ENCODE measurements around the gene OR6C68.

Gene OR6C68

GRCh38 chr12:55499231-55499630 is 7.1 kb downstream of the OR6C68 start (continued):
- TF ChIP-seq ZNF747 (tag by site-specific recombination; IDR thresholded peaks at IDR 0.05) (no peak), ELK4 (IDR thresholded peaks at IDR 0.05; ENCODE audit: borderline replicate concordance, low read depth, low read length) (no peak), ZBTB21 (tag by site-specific recombination; IDR thresholded peaks at IDR 0.05) (no peak), SP7 (tag by site-specific recombination; IDR thresholded peaks at IDR 0.05) (no peak), EGR2 (tag by site-specific recombination; IDR thresholded peaks at IDR 0.05; ENCODE audit: low read depth) (no peak)
- TF ChIP-seq, protein P1, sequence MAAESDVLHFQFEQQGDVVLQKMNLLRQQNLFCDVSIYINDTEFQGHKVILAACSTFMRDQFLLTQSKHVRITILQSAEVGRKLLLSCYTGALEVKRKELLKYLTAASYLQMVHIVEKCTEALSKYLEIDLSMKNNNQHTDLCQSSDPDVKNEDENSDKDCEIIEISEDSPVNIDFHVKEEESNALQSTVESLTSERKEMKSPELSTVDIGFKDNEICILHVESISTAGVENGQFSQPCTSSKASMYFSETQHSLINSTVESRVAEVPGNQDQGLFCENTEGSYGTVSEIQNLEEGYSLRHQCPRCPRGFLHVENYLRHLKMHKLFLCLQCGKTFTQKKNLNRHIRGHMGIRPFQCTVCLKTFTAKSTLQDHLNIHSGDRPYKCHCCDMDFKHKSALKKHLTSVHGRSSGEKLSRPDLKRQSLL (tag by site-specific recombination; IDR thresholded peaks at IDR 0.05), result no peak

- CTCF ChIA-PET, result no interaction called here
- Histone ChIP-seq H3K9me3 (ENCODE audit: control insufficient read depth, insufficient read depth, low read depth, low read length) (no peaks in the 10 kb centered on the region), H3K27ac (ENCODE audit: extremely low read depth, low read depth, low read length) (no peak overlapping the region), H3K36me3 (ENCODE audit: control insufficient read depth in 2 of 2, insufficient read depth in 1 of 2, low read length in 2 of 2) (no peaks in the 10 kb centered on the region), H3K4me1 (ENCODE audit: control insufficient read depth, insufficient read depth, low read length) (no peaks in the 10 kb centered on the region), H3K4me3 (ENCODE audit: low read depth, low read length) (no peak overlapping the region)
- TF ChIP-seq ZNF777 (tag by site-specific recombination; IDR thresholded peaks at IDR 0.05; ENCODE audit: borderline replicate concordance) (no peak), IKZF3 (tag by site-specific recombination; IDR thresholded peaks at IDR 0.05) (no peak), ZNF202 (tag by site-specific recombination; IDR thresholded peaks at IDR 0.05; ENCODE audit: borderline replicate concordance) (no peak), MZF1 (tag by site-specific recombination; IDR thresholded peaks at IDR 0.05; ENCODE audit: borderline replicate concordance) (no peak), ZNF629 (tag by site-specific recombination; IDR thresholded peaks at IDR 0.05) (no peak), ZFHX2 (tag by site-specific recombination; conservative IDR thresholded peaks at IDR 0.05) (no peak), ZNF114 (tag by site-specific recombination; IDR thresholded peaks at IDR 0.05) (no peak), ZSCAN23 (tag by site-specific recombination; IDR thresholded peaks at IDR 0.05) (no peak), ZNF16 (tag by site-specific recombination; IDR thresholded peaks at IDR 0.05; ENCODE audit: low read depth) (no peak), ZNF23 (tag by site-specific recombination; IDR thresholded peaks at IDR 0.05; ENCODE audit: borderline replicate concordance) (no peak), ZNF266 (tag by site-specific recombination; IDR thresholded peaks at IDR 0.05; ENCODE audit: low read depth) (no peak), ZBTB21 (tag by site-specific recombination; IDR thresholded peaks at IDR 0.05) (no peak), ZNF639 (tag by site-specific recombination; IDR thresholded peaks at IDR 0.05) (no peak), ZNF48 (tag by site-specific recombination; IDR thresholded peaks at IDR 0.05) (no peak), SCRT2 (tag by site-specific recombination; IDR thresholded peaks at IDR 0.05) (no peak), GLIS1 (tag by site-specific recombination; IDR thresholded peaks at IDR 0.05) (no peak), YY1 (tag by site-specific recombination; IDR thresholded peaks at IDR 0.05) (no peak), ZNF140 (tag by site-specific recombination; IDR thresholded peaks at IDR 0.05) (no peak), ZNF76 (tag by site-specific recombination; IDR thresholded peaks at IDR 0.05; ENCODE audit: borderline replicate concordance, low read depth) (no peak)
- TF ChIP-seq, protein P2, sequence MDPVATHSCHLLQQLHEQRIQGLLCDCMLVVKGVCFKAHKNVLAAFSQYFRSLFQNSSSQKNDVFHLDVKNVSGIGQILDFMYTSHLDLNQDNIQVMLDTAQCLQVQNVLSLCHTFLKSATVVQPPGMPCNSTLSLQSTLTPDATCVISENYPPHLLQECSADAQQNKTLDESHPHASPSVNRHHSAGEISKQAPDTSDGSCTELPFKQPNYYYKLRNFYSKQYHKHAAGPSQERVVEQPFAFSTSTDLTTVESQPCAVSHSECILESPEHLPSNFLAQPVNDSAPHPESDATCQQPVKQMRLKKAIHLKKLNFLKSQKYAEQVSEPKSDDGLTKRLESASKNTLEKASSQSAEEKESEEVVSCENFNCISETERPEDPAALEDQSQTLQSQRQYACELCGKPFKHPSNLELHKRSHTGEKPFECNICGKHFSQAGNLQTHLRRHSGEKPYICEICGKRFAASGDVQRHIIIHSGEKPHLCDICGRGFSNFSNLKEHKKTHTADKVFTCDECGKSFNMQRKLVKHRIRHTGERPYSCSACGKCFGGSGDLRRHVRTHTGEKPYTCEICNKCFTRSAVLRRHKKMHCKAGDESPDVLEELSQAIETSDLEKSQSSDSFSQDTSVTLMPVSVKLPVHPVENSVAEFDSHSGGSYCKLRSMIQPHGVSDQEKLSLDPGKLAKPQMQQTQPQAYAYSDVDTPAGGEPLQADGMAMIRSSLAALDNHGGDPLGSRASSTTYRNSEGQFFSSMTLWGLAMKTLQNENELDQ (tag by site-specific recombination; IDR thresholded peaks at IDR 0.05; ENCODE audit: low read depth), result no peak
- POLR2A ChIA-PET, result no interaction called here
Observed at GRCh38 chr12:55499810-55500252, 7.7 kb downstream of the OR6C68 start.
